ENCODE results near the gene NR6A1.

- TF ChIP-seq RAD21 (IDR thresholded peaks at IDR 0.05 in 1 of 2, conservative IDR thresholded peaks at IDR 0.05 in 1 of 2; ENCODE audit: low read depth in 2 of 2, low read length in 2 of 2) (no peak), EZH2 (IDR thresholded peaks at IDR 0.05; ENCODE audit: low read depth, low read length, severe bottlenecking) (no peak)
These were observed 180.0 kb downstream of the NR6A1 start for GRCh38 chr9:124590889-124591641.

Data from H1 (cell line).